GM21360 (cell line): ENCODE results near the gene FHIT.

ENCODE experiments used
- ATAC-seq: cut with Tn5 transposase; IDR thresholded peaks from one replicate; pipeline ENCODE4 v1.9.1; 2021; ENCODE audit warnings: mild to moderate bottlenecking, moderate library complexity; ENCODE audit not compliant: unreplicated experiment

The FHIT gene

DNA sequence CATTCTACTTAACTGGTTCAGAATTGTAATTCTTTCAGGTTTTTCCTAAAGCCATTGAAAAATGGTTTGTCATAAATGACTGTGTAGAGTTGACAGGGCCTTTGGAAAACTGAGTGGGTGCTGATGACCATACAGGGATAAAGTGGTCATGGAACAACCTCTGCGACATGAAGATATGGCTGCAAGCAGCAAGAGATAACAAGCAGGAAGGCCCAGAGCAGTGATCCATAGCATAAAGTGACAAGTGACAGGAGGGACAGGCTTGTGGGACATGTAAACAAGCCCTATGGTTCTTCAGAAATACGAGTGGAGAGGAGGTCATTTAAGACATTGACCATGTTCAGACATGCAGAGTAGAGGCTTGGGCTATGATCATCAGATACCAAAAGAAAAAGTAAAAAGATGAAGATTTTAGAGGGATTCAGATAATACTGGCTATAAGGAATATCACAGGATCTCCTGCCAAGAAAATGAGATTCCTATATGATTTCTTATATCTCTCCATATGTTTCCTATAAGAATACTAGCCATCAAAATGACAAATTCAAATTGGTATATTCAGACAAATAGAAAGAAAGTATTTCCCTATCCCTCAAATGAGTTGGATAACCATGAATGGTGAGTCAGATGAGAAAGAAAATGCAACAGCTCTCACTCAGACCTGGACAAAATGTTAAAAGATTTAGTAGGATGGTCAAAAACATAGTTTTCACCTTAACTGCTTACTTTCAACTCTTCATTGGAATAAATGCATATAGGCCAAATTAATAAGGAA, 1373.8 kb downstream of the FHIT start:
- no peak for ATAC-seq

DNA sequence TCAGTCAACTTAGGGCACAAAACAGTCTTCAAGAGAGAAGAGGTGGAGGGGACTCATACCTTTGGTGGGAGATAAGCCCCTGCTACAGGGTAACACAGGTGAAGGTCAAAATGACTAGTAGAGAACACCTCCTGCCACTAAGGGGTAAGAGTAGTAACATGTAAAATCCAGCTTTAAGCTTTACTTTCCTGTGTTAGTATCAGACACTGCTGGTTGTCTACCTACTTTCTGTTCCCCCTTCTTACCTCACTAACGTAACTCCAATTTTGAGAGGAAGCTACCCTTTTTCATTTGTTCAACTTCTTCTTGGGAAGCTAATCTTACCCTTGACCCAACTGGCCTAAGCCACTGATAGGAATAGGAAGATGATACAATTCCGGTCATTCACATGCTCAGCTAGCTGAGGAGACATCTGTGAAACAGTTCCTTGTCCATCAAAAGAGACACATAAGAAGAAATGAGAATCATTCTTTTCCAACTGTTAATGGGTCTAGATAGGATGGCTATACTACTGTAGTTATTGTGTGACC, 1374.7 kb downstream of the FHIT start:
- no peak for ATAC-seq

DNA sequence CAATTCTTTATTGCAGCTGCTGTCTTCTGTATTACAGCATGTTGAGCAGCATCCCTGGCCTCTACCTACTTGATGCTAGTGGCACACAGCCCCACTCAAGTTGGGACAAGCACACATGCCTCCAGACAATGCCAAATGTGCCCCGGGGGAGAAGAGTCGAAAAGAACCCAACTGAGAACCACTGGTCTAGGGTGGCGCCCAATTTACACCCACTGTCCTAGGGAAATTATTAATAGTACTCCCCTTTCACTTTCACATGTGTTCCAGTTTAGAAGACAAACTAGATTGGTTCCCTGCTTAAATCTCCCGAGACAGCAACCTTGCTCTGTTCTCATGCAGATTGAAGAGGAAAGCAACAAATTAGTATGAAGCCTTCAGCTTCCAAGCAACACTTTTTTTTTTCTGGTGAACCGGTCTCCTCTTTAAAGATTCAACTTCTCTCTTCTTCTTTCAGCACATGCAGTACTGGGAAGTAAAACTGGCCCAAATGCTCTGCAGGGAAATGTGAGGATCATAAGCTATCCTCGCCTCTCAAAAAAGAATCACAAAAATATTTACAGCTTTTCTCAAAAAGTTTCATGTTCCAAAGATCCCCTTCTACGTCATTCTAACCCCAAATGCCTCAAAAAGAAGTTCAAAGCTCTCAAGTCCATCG, 1377.5 kb downstream of the FHIT start:
- no peak for ATAC-seq

DNA sequence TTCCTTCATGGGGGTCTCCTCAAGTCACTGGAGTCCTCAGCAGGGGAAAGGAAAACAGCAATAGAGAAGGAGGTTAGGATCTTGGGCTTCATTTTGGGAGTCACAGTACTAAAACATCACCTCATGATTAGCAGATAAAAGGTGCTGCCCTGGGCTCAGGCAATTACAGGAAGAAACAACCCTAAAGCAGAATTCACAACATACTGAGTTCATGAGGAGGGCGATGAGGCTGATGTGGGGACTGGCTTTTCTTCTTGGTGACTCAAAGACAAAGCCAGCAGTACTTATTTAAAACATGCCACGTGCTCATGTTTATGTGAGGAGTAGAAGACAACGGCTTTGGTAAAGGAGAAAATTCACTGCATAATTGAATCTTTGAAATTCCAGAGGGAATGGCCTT, 1379.1 kb downstream of the FHIT start:
- no peak for ATAC-seq

DNA sequence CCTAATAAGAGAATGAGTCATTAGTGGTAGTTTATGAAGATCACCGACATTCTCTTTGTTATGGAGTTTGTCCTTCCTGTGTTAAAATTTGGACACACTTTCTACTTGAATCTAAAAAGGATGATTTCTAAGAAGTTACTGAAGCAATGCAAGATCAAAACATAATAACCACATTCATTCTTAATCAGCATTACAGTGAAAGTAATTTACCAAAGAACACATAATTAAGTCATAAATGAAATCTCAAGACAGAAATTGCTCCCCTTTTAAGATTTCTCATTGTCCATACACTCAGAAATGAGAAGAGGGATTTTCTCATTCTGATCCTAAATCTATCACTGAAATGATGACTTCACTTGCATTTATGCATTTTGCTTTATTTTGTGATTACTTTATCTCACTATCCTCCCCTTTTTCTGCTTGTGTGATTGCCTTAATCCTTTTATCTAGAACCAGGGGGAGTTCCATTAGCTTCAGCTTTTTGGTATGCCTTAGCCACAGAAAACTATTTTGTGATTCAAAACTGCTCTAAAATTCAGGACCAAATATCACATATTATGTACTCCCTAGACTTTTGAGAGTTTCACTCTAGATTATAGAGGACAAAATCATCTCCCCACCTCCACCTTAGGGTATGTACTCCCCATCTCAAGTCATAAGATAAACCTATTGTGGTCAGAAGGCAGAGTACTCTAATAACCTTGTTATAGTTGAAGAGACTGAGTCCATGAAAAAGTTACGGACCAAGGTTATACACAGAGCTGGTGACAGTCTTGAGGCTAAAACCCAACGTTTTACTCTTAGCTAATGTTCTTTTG, 1383.9 kb downstream of the FHIT start:
- ATAC-seq, result no peak

DNA sequence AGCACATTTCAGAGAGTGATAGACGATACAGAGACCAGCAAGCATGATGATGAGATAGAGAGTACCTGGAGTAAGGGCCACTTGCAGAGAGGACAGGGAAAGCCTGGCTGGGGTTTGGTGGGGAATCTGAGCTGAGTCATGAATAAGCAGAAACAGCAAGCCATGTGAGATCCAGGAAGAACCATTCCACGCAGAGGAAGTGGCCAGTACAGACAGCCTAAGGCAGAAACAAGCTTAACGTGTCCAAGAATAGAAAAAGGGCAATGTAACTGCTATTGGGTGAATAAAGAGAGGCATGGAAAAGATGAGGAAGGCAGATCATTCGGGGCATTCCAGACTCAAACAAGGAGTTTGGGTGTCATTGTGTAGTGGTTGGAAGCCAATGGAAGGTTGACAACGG, 1385.2 kb downstream of the FHIT start:
- no peak for ATAC-seq

DNA sequence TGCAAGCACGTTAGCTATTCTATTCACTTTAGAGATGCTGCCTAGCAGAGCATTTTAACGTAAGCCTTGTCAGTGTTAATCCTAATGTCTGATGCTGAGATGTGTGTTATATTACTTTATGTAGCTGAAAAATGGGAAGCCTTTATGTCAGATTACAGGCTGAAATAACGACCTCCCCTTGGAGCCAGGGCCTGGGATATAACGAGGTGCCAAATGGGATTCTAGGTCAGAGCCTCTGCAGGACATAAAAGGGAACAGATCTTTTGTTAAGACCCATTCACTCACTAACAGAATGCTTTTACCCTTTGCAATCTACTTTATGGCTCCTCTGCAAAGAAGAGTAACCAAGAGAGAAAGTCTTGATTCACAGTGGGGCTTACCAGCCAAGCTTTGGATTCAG, 1385.9 kb downstream of the FHIT start:
- ATAC-seq, result no peak

DNA sequence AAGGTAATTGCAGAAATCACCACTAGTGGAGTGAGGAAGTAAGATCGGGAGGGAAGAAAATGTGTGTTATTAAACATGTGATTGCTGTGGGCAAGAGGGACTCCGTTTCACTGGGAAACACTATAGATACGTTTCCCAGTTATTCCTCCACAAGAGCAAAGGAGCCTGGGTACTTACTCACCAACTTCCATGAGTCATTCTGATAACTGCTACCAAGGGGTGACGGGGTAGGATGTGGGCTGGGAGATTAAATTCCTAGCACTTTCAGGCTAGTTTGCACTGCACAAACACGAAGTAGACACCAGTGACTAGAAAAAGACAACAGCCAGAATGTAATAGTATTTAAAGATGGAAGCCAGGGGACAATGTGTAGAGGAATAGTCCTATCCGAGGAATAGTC, 1388.6 kb downstream of the FHIT start:
- no peak for ATAC-seq

DNA sequence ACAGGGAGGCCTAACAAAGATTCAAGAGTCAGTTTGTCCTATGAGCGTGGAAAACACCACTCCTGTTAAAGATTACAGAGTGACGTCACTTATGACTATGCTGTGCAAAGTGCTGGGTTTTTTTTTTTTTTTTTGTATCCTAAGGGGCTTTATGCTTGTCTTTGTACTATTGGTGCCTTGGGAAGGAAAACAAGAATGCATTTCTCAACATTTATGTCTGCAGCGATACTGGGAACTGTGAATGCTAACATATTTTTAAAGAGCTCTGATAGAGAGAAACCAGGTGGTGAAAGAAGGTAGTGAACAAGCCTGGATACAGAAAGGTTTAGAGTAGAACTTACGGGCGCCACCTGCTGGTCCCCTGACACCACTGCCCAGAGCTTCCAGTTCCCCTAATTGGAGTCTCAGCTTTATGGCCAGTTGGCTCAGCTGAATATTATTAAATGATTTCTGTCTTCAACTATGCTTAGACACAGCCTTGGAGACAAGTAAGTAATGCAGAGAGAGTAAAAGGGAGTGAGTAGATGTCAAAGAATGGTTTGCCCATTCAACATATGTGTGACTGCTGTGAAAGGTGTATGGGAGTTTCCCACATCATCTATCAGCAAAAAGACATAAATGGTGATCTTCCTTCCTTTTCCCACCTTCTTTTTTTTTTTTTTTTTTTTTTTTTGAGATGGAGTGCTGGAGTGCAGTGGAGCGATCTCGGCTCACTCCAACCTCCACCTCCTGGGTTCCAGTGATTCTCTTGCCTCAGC, 1393.5 kb downstream of the FHIT start:
- peak; percentile 86 for ATAC-seq

DNA sequence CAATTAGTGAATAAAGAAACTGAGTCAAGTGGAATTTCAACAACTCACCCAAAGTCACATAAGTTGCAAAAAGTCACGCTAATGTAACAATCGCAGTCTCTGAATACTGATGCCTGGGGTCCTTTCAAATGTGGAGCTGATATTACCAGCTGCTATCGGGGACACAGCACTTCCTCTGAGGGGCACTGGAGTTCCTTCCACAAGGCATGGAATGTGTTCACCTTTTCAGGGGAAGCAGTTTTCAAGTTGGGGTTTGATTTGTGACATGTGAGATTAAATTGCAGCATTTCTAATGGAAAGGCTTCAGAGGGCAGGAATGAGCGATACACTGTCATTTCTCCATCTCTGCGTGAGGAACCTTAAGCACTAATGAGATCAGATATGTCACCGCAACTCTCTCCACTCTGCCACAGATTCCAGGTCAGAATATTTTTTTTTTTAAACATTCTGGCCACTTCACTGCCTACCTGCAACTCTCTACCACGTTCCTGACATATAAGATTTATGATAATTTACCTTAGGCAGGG, 1394.3 kb downstream of the FHIT start:
- ATAC-seq, result no peak

DNA sequence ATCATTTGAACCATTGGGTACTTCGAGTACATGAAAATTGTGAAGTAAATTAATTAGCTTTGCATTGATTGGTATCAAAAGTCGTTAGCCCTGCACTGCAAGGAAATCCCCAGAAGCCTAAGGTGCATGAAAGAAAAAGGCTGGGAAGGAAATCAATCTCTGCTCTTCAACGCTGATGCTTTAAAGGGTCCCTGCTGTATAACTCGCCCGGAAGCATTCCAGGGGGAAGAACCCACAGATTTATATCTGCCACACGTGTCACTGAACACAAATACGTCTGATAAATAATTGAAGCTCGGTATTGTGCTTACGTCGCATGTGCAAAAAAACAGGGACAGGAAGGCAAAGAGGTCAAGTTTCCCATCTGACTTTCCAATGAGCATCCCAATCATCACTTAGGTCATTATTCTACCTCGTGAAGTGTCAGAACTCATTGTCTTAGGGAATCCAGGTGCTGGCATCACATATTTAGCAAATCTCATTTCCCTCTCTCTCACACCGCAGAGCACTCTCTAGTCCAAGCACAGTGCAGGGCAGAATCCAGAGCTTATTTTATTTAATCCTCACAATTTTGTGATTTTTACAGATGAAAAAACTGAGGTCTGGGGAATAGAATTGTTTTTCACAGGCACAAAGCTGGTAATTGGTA, 1397.1 kb downstream of the FHIT start:
- no peak for ATAC-seq

DNA sequence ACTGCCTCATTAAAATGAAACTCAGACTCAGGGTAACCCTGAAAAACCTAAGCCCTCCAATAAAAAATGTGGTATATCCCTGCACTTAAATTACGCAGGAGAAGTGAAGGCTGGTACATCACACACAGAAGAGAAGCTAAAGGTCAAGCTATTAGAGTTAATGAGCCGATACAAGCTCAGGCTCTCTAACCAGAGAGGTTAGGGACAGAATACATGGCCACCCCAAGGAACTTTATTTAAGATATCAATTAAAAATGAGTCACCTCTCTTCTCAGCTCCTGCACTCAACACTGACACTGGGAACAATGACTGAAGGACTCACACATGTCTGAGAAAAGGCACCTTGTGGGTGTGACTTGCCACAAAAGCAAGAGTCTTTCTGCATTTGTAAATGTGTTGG, 1400.8 kb downstream of the FHIT start:
- ATAC-seq, result no peak

DNA sequence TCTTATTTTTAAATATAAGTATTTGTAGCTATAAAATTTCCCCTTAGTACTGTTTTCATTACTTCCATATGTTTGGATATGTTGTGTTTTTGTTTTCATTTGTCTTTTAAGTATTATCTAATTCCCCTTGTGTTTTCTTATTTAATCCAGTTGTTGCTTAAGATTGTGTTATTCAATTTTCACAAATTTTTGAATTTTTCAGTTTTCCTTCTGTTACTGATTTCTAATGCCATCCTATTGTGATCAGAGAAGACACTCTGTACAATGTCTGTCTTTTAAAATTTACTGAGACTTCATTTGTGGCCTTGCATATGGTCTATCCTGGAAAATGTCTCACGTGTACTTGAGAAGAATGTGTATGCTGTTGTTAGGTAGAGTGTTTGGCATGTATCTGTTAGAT, 1405.9 kb downstream of the FHIT start:
- ATAC-seq, result no peak

DNA sequence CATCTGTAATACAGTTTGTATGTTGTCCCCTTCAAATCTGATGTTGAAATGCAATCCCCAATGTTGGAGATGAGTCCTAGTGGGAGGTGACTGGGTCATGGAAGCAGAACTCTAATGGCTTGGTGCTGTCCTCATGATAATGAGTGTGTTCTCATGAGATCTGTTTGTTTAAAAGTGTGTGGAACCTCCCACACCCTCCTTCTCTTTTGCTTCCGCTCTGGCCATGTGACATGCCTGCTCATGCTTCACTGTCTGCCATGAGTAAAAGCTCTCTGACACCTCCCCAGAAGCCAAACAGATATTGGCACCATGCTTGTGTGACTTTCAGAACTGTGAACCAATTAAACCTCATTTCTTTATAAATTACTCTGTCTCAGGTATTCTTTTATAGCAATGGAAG, 1407.4 kb downstream of the FHIT start:
- no peak for ATAC-seq

DNA sequence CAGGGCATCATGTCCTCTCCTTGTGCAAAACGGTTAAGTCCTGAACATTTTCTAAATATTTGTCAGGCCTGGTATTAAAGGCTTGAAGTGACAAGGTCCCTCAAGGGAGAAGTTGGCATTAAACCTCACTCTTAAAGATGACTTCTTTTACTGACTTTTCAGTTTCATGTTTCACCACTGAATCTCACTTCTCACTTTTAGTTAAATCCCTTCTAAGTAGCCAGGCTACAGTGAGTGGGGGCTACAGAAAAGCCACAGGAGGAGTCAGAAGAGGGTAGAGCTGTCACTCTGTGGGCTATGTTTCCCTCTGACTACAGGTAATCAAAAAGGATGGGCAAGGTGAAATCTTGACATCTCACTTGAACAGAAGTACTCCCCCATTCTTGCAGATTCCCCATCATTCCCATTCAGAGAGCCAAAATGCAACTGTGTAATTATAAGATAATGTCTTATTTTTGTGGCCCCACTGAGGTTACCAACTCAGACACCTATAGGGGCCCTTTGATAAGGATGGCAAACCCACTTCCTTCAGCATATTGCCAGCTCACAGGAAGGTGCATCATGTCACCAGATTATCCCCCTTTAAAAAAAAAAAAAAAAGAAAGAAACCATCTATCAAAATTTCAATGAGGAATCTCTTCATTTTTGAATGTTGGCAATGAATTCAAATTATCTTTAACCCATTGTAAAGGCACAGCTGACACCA, 1411.3 kb downstream of the FHIT start:
- ATAC-seq, result peak; percentile 92

DNA sequence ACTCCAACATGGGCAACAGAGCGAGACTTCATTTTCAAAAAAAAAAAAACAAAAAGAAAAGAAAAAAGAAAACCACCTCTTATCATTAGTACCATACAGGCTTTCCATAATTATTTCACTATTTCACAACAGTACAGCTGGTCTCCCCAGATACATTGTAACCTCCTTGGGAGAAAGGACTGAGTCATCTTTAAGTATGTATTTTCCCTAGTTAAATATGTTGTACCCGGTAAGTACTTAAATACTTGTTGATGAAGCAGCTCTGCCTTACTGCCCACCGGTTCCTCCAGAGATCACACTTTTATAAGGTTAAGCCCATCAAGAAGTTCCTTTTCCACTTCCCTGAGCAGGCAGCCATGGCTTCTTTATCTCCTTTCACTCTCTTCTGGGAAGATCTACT, 1412.0 kb downstream of the FHIT start:
- ATAC-seq, result peak; percentile 4

DNA sequence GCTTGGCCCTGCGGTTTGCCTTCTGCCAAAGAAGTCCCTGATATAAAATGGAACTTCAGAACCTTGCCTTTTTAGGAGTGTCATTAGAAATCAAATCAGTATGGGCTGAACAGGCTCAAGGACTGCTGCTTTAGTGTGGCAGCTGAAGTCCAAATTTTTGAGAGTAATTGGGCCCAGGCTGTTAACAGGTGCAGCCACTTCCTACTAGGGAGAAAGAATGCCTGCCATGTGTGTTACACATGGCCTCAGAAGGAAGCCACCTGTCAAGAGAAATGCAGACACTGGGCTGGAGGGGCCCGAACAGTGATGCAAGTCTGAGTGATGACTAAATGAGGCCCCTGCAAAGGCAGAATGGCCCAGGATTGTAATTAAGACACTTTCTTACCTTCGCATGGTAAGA, 1414.7 kb downstream of the FHIT start:
- ATAC-seq, result no peak

DNA sequence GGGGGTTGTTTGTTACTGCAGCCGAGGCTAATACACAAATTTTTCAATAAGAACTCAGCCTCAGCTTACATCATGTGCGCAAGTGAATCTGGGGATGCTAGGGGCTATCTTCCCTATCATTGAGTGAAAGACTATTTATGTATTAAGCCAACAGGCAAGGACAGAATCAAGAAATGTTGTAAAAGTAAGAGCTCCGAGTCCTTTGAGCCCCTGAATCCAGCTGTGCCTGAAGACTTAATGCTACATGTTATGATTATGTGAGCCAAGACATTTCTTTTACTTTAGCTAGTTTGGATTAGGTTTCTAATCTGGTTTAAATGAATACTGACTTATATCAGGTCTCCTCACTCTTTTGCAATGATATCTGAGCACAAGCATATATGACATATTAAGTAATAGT, 1418.5 kb downstream of the FHIT start:
- no peak for ATAC-seq

DNA sequence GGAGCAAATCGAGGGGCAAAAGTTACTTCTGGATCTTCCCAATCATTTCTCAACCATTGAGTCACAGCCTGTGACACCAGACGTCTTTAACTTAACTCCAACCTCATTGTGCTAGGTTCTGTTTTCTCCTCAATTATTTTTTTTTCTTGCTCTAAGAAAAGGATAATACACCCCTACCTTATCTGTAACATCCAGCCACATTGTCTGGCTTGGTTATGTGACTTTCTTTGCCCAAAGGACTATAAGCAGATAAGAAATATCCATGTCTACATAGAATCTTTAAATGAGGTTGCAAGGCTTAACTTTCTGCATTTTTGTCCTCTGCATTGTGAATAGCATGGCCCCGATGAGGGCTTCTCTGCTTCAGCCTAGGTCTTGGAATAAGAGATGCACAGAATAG, 1419.0 kb downstream of the FHIT start:
- ATAC-seq, result no peak

DNA sequence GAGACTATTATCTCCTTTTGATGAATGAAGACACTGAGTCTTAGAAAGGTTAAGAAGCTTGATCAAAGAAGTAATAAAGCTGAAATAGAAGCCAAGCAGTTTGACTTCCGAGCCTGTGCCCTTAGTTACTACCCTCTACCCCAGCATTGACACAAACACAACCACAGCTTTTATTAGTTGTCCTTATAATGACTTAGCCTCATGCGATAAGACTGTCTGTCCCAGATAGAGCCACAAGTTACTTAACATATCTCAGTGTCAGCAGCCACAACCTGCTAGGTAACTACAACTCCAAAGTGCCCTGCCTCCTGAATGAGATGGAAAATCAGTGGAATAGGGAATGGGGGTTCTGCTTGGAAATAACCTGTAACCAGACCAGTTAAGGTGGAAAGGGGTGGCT, 1419.9 kb downstream of the FHIT start:
- no peak for ATAC-seq
